ENCODE data around the gene BACH2. TPM values are rescaled to one million over a fixed set of nuclear protein-coding genes. Genes with fewer than 3 reads are reported as not detected.

The BACH2 gene
- total RNA-seq, 1 donor from 2014 or later, result 3.9 TPM

DNA sequence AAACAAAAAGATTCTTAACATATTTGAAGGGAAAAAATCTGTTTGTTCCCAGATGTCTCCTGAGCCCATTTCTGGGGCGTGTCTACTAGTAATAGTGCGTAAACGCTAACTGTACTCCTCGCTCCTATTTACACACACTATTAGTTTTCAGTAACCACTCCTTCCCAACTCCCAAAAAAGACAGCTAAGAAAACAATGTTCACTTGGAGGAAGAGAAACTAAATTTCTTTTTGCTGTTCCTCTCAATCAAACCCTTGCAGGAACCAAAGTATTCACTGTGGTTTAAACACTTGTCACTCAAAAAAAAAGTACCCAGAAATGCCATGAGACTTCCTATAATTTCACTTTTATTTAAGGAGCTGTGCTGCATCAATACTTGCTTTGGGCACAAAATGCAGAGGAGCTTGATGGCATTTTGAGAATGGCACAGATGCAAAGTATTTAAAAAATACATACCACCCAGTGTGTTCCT is 118.2 kb downstream of the BACH2 start:
- H3K4me1 Mint-ChIP-seq, result peaks cover 24% of the 10 kb centered on the region
- TF ChIP-seq, protein P1, sequence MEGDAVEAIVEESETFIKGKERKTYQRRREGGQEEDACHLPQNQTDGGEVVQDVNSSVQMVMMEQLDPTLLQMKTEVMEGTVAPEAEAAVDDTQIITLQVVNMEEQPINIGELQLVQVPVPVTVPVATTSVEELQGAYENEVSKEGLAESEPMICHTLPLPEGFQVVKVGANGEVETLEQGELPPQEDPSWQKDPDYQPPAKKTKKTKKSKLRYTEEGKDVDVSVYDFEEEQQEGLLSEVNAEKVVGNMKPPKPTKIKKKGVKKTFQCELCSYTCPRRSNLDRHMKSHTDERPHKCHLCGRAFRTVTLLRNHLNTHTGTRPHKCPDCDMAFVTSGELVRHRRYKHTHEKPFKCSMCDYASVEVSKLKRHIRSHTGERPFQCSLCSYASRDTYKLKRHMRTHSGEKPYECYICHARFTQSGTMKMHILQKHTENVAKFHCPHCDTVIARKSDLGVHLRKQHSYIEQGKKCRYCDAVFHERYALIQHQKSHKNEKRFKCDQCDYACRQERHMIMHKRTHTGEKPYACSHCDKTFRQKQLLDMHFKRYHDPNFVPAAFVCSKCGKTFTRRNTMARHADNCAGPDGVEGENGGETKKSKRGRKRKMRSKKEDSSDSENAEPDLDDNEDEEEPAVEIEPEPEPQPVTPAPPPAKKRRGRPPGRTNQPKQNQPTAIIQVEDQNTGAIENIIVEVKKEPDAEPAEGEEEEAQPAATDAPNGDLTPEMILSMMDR (IDR thresholded peaks at IDR 0.05), result no peak
- no peak for TF ChIP-seq EZH2phosphoT487 (IDR thresholded peaks at IDR 0.05)
- no peak for TF ChIP-seq EZH2 (IDR thresholded peaks at IDR 0.05)
- Histone ChIP-seq H3K4me2 (no peak overlapping the region), H4K20me1 (ENCODE audit: low read depth) (no peaks in the 10 kb centered on the region), H3K27me3 (no peaks in the 10 kb centered on the region), H3K9me3 (ENCODE audit: low read depth) (no peaks in the 10 kb centered on the region), H3K4me3 (no peak overlapping the region), H3F3A (ENCODE audit: low read depth) (no peaks in the 10 kb centered on the region), H3K27ac (no peak overlapping the region), H3K79me2 (ENCODE audit: low read depth) (no peaks in the 10 kb centered on the region), H3K36me3 (peaks cover under 1% of the 10 kb centered on the region), H3K4me1 (no peaks in the 10 kb centered on the region), H2AFZ (replicated peaks) (no peak overlapping the region), H3K9ac (no peak overlapping the region)
- no peak overlapping the region for H3K27ac Mint-ChIP-seq
- peaks cover 4% of the 10 kb centered on the region for H3K9me3 Mint-ChIP-seq
- no peak for DNase-seq (ENCODE audit: low spot score)
- H3K27me3 Mint-ChIP-seq (ENCODE audit: insufficient read depth, low read depth), result peaks cover 2% of the 10 kb centered on the region
- no peak overlapping the region for H3K4me3 Mint-ChIP-seq
- peaks cover 5% of the 10 kb centered on the region for H3K36me3 Mint-ChIP-seq

DNA sequence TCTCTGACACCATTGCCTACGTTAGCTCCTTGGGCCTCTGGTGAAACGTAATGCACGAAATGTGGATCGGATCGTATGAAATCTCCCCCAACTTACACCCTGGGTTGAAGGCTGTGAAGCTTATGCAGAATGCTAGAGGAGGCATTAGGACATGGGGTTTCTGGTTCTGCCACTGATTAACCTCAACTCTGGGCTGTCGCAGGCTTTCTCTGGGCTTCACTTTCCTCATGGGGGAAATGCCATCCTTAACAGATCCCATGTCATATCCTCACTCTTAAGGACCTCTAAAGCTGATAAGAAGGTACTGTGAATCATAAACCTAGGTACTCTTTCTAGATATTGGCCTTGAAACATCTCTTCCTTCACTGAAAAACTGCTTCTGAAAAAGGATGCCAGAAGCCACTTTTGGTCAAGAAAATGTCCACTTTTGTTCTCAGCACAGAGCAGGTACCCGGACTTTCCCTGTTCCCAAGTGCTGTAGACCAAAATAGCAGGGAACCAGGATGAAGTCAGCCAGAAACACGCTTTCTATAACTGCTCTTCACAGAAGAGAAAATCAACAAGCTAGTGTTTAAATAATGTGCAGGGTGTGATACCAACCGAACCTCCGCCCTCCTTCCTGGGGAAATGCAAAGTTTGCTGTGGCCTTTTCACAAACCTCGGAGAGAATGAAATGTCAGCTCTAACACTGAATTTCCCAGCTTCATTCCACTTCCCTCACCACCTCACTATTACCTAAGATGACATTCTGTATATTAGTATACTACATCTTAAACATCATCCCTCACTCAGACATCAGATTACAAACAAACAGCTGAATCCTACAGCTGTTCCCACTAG is 118.9 kb downstream of the BACH2 start:
- Histone ChIP-seq H3K79me2 (ENCODE audit: low read depth) (no peaks in the 10 kb centered on the region), H3K27me3 (no peaks in the 10 kb centered on the region), H3K36me3 (peaks cover 4% of the 10 kb centered on the region), H2AFZ (replicated peaks) (no peak overlapping the region), H3K4me1 (no peaks in the 10 kb centered on the region), H3K4me3 (no peak overlapping the region), H3K9ac (no peak overlapping the region), H4K20me1 (ENCODE audit: low read depth) (no peaks in the 10 kb centered on the region), H3K27ac (no peak overlapping the region), H3F3A (ENCODE audit: low read depth) (no peaks in the 10 kb centered on the region), H3K4me2 (no peak overlapping the region), H3K9me3 (ENCODE audit: low read depth) (no peaks in the 10 kb centered on the region)
- peaks cover 17% of the 10 kb centered on the region for H3K4me1 Mint-ChIP-seq
- no peak overlapping the region for H3K27ac Mint-ChIP-seq
- H3K36me3 Mint-ChIP-seq, result peaks cover 6% of the 10 kb centered on the region
- TF ChIP-seq EZH2 (IDR thresholded peaks at IDR 0.05) (no peak), EZH2phosphoT487 (IDR thresholded peaks at IDR 0.05) (no peak)
- TF ChIP-seq, protein P1 (IDR thresholded peaks at IDR 0.05), result no peak
- H3K27me3 Mint-ChIP-seq (ENCODE audit: insufficient read depth, low read depth), result peaks cover 2% of the 10 kb centered on the region
- H3K9me3 Mint-ChIP-seq, result peaks cover 8% of the 10 kb centered on the region
- H3K4me3 Mint-ChIP-seq, result no peak overlapping the region
- DNase-seq (ENCODE audit: low spot score), result no peak

DNA sequence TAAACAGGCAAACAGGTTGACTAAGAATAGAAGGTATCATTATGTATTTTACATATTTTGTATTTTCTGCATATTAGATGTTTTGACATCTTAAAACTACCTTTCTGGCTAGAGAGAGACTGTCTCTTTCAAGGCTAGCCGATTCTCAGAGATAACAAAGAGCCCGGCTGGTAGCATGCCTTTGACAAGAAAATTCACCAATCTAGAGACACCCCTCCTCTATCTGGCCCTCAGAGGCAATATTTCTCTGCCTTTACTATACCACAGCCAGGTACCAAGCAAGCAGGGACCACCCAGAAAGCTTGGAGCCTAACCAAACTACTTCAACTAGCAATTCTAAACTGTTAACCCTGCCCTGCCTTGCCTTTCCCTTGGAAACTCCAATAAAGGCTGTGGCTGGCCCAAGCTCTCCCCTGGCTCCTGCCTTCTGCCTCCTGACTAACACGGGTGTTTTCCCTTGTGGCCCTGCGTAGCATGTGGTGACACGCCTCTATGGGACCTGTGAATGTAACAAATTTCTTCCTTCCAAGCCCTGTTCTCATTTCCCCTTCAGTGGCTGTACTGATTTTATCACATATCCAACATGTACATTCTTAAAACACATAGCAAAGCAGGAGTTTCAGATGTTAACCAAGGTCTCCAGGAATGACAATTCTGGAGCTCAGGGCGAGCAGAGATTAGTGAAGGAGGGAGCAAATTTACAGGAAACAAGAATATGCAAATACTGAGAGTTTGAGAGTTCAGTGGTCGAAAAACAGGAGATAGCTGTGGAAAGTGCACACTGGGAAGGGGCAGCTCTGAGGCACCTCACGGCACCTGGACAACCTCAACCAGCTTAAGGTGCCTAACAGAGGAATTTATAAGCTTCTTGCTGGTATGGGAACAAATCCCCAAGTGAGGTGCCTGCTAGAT is 120.8 kb downstream of the BACH2 start:
- Mint-ChIP-seq H3K4me1 (peaks cover 11% of the 10 kb centered on the region), H3K36me3 (peaks cover 12% of the 10 kb centered on the region), H3K27ac (no peak overlapping the region), H3K4me3 (no peak overlapping the region), H3K9me3 (peaks cover 18% of the 10 kb centered on the region), H3K27me3 (ENCODE audit: insufficient read depth, low read depth) (peaks cover 2% of the 10 kb centered on the region)
- H3K4me3 ChIP-seq, result no peak overlapping the region
- no peaks in the 10 kb centered on the region for H4K20me1 ChIP-seq (ENCODE audit: low read depth)
- no peak for DNase-seq (ENCODE audit: low spot score)
- H3F3A ChIP-seq (ENCODE audit: low read depth), result no peaks in the 10 kb centered on the region
- no peaks in the 10 kb centered on the region for H3K9me3 ChIP-seq (ENCODE audit: low read depth)
- H3K4me2 ChIP-seq, result no peak overlapping the region
- H3K79me2 ChIP-seq (ENCODE audit: low read depth), result no peaks in the 10 kb centered on the region
- no peaks in the 10 kb centered on the region for H3K27me3 ChIP-seq
- H3K9ac ChIP-seq, result no peak overlapping the region
- no peak overlapping the region for H2AFZ ChIP-seq (replicated peaks)
- no peak for TF ChIP-seq EZH2 (IDR thresholded peaks at IDR 0.05)
- no peak overlapping the region for H3K27ac ChIP-seq
- no peaks in the 10 kb centered on the region for H3K4me1 ChIP-seq
- H3K36me3 ChIP-seq, result peaks cover 4% of the 10 kb centered on the region

All from neural progenitor cell (in vitro differentiated cells).